K562 (cell line): ENCODE data around the gene ATXN10. TPM values are rescaled to one million over a fixed set of nuclear protein-coding genes. Genes with fewer than 3 reads are reported as not detected.

Experiments used
- ATAC-seq: fragments of 200-7000 bp; cut with Tn5 transposase; 3 replicates; pipeline ENCODE4 v1.9.1; 2020; ENCODE audit warnings: moderate library complexity
- BruUV-seq: library from RNA; stranded (reverse); fragments of 400-500 nt; replicated peaks from 2 replicates; lab custom pipeline; 2021; lab: Mats Ljungman, UMichigan
- CTCF ChIA-PET: fragments of 300-600 bp; formaldehyde crosslinking; extraction: SDS; loops from one replicate; lab custom pipeline; 2021; ENCODE audit warnings: low intra/inter-chr PET ratio; lab: Yijun Ruan, JAX
- POLR2A ChIA-PET: fragments of 300-600, 350-650 bp; sonication (Branson Sonifier 250); formaldehyde crosslinking; extraction: SDS; loops from one replicate; lab custom pipeline; 2021; ENCODE audit warnings: antibody characterized with exemption, inconsistent platforms; lab: Yijun Ruan, JAX
- DNase-seq, 4 experiments: peaks; one replicate each; pipeline versions ENCODE4 v3.0.0 to v3.0.0-alpha.2; 2011 to 2018; ENCODE audit warnings: low spot score in 3 of 4, mixed read lengths in 3 of 4; ENCODE audit errors: extremely low read depth in 1 of 4
- FAIRE-seq: peaks from 2 replicates; lab custom pipeline; 2011; peaks lifted over from hg19 to GRCh38; lab: Jason Lieb, UNC
- H2AFZ ChIP-seq: 2 replicates; pipeline ENCODE4 v1.6.0; 2011; ENCODE audit warnings: low read depth, low read length, control low read depth, inconsistent platforms
- H3K27ac ChIP-seq: fragments of 200-600 bp; 3 replicates; pipeline ENCODE4 v1.8.0; 2011; ENCODE audit warnings: low read depth, mild to moderate bottlenecking, control low read depth, inconsistent platforms, low read length, moderate library complexity, mixed read lengths; ENCODE audit errors: extremely low read depth
- H3K27me3 ChIP-seq, 2 experiments: fragments of 300-600 bp in 1 of 2; 2 replicates in 1 of 2; 3 replicates in 1 of 2; pipeline versions ENCODE4 v1.6.0 to v1.8.0; 2011; ENCODE audit warnings: inconsistent platforms in 2 of 2, low read length in 2 of 2, mild to moderate bottlenecking in 1 of 2, mixed read lengths in 1 of 2, moderate library complexity in 1 of 2; ENCODE audit not compliant: control insufficient read depth in 2 of 2, insufficient read depth in 2 of 2
- H3K36me3 ChIP-seq: fragments of 300-600 bp; 3 replicates; pipeline ENCODE4 v1.8.0; 2011; ENCODE audit warnings: mild to moderate bottlenecking, low read length, inconsistent platforms; ENCODE audit not compliant: control insufficient read depth, insufficient read depth
- H3K4me1 ChIP-seq, 2 experiments: fragments of 200-600 bp in 1 of 2; replicated peaks in 1 of 2; 2 replicates in 1 of 2; 3 replicates in 1 of 2; pipeline versions ENCODE4 v1.5.1 to v1.8.0; 2011; ENCODE audit warnings: inconsistent platforms in 2 of 2, low read length in 2 of 2, mild to moderate bottlenecking in 1 of 2, mixed read lengths in 1 of 2, moderate library complexity in 1 of 2; ENCODE audit not compliant: control insufficient read depth in 2 of 2, insufficient read depth in 2 of 2
- H3K4me2 ChIP-seq: 2 replicates; pipeline ENCODE4 v1.6.1; 2011; ENCODE audit warnings: low read length, control low read depth, inconsistent platforms, mixed read lengths; ENCODE audit not compliant: insufficient read depth
- H3K4me3 ChIP-seq: fragments of 200-600 bp; sonication (generic), shearing (Covaris generic); 2 replicates; pipeline ENCODE4 v1.5.1; 2016; ENCODE audit warnings: control low read depth, inconsistent platforms
- H3K79me2 ChIP-seq: fragments of 200-600 bp; 3 replicates; pipeline ENCODE4 v1.8.0; 2011; ENCODE audit warnings: low read length, inconsistent platforms; ENCODE audit not compliant: control insufficient read depth, insufficient read depth
- H3K9ac ChIP-seq, 2 experiments: 2 replicates each; pipeline versions ENCODE4 v1.6.0 to v1.6.1; 2011; ENCODE audit warnings: low read depth in 2 of 2, low read length in 2 of 2, control low read depth in 1 of 2, inconsistent platforms in 1 of 2, mild to moderate bottlenecking in 1 of 2, mixed read lengths in 1 of 2; ENCODE audit not compliant: insufficient read depth in 1 of 2
- H3K9me1 ChIP-seq: one replicate; pipeline ENCODE4 v1.6.0; 2011; ENCODE audit warnings: inconsistent platforms, mild to moderate bottlenecking, low read length, moderate library complexity; ENCODE audit not compliant: control insufficient read depth, insufficient read depth
- H3K9me3 ChIP-seq: replicated peaks from 2 replicates; pipeline ENCODE4 v1.5.1; 2011; ENCODE audit warnings: low read depth, low read length, inconsistent platforms; ENCODE audit not compliant: control insufficient read depth, insufficient read depth
- H4K20me1 ChIP-seq: replicated peaks from 2 replicates; pipeline ENCODE4 v1.6.1; 2011; ENCODE audit warnings: low read length, inconsistent platforms, mixed read lengths; ENCODE audit not compliant: control insufficient read depth, insufficient read depth
- ARID2 ChIP-seq: fragments of 450-650 bp; IDR thresholded peaks from 2 replicates; pipeline ENCODE4 v1.6.1; 2017; ENCODE audit warnings: antibody characterized with exemption, mild to moderate bottlenecking
- CEBPG ChIP-seq, 3 experiments: fragments of 200-800 bp in 1 of 3; sonication (Bioruptor generic) in 1 of 3; sonication (generic) in 1 of 3; formaldehyde crosslinking in 1 of 3; IDR thresholded peaks in 2 of 3; conservative IDR thresholded peaks in 1 of 3; 2 replicates each; pipeline versions ENCODE4 v1.6.1 to v1.8.0; 2016 to 2022; ENCODE audit warnings: missing compliant biosample characterization in 2 of 3, missing genetic modification characterization in 2 of 3, mild to moderate bottlenecking in 1 of 3, missing genetic modification reagents in 1 of 3
- FOXK1 ChIP-seq: sonication (generic); formaldehyde crosslinking; IDR thresholded peaks from 2 replicates; pipeline ENCODE4 v1.8.0; 2022; ENCODE audit warnings: missing genetic modification reagents, mild to moderate bottlenecking, borderline replicate concordance
- FUS ChIP-seq: fragments of 200-400 bp; formaldehyde crosslinking; optimal IDR thresholded peaks from 2 replicates; pipeline ENCODE3; 2017; ENCODE audit warnings: low read depth, low read length
- GATAD2B ChIP-seq: fragments of 450-650 bp; IDR thresholded peaks from 2 replicates; pipeline ENCODE4 v1.6.1; 2017; ENCODE audit warnings: mild to moderate bottlenecking, borderline replicate concordance
- HMG20A ChIP-seq: fragments of 450-650 bp; formaldehyde crosslinking; conservative IDR thresholded peaks from 2 replicates; pipeline ENCODE4 v1.4.0; 2020; ENCODE audit warnings: mild to moderate bottlenecking, mixed read lengths
- HOXB6 ChIP-seq: fragments of 250-450 bp; sonication (Bioruptor Pico); IDR thresholded peaks from 2 replicates; pipeline ENCODE4 v1.5.1; 2022; ENCODE audit warnings: mild to moderate bottlenecking, borderline replicate concordance
- HSF4 ChIP-seq: fragments of 250-450 bp; sonication (Bioruptor Pico); IDR thresholded peaks from 2 replicates; pipeline ENCODE4 v2.1.2; 2022; ENCODE audit warnings: mild to moderate bottlenecking, moderate library complexity, borderline replicate concordance
- MTA2 ChIP-seq: fragments of 450-650 bp; IDR thresholded peaks from 2 replicates; pipeline ENCODE4 v1.6.1; 2016; ENCODE audit warnings: low read depth
- RAD51 ChIP-seq: fragments of 450-650 bp; IDR thresholded peaks from 2 replicates; pipeline ENCODE4 v1.7.1; 2016; ENCODE audit warnings: low read depth, mild to moderate bottlenecking, borderline replicate concordance
- ZNF146 ChIP-seq: IDR thresholded peaks from one replicate; pipeline ENCODE4 v1.6.1; 2018; ENCODE audit warnings: missing compliant biosample characterization; ENCODE audit not compliant: unreplicated experiment
- ZNF24 ChIP-seq: fragments of 450-650 bp; IDR thresholded peaks from 2 replicates; pipeline ENCODE4 v1.6.1; 2016
- ZNF384 ChIP-seq: IDR thresholded peaks from 2 replicates; pipeline ENCODE4 v1.6.1; 2012; ENCODE audit warnings: low read depth, low read length, improper control_type of control experiment
- WGBS: fragments of 100-300 bp; shearing (Covaris generic); methylation state at CpG from one replicate; pipeline ENCODE4 v1.1.6; 2016; ENCODE audit warnings: low coverage, mixed read lengths; ENCODE audit not compliant: insufficient coverage; ENCODE audit errors: missing lambda C conversion rate; 5-methylcytosine and 5-hydroxymethylcytosine counted together
- in situ Hi-C: fragments of 300-500 bp; cut with MboI; formaldehyde crosslinking; loops from 4 replicates; pipeline ENCODE4 v1.15.0; 2018; ENCODE audit warnings: inconsistent platforms, mixed read lengths
- intact Hi-C: fragments of 100-400 bp; cut with micrococcal nuclease; formaldehyde crosslinking; loops from 2 replicates; pipeline ENCODE4 v1.14.2; 2022
- polyA plus RNA-seq, 8 experiments: library from polyadenylated mRNA; depleted of rRNA in 4 of 8; stranded (reverse) in 5 of 8; unstranded in 3 of 8; fragments of >200 nt; fragmentation: Nextera tagmentation in 2 of 8; fragmentation: Illumina TruSeq in 1 of 8; extraction: Ambion mirVana in 2 of 8; extraction: Trizol in 1 of 8; gene quantifications; 2 replicates each; pipeline versions ENCODE4 v1.2.1 to v1.2.3, GENCODE V29; 2011 to 2014; ENCODE audit warnings: inconsistent platforms in 1 of 8, missing spikeins in 1 of 8
- total RNA-seq, 7 experiments: library from RNA; depleted of rRNA in 6 of 7; stranded (reverse); fragments of >200 nt in 6 of 7; fragmentation: Illumina TruSeq in 2 of 7; extraction: Trizol in 2 of 7; gene quantifications; 2 replicates each; pipeline versions ENCODE4 v1.2.1 to v1.2.3, GENCODE V29; 2011 to 2021; ENCODE audit warnings: low replicate concordance in 1 of 7
- TF ChIP-seq, protein P1 (sequence below): fragments of 450-650 bp; IDR thresholded peaks from 2 replicates; pipeline ENCODE4 v1.6.1; 2016; ENCODE audit warnings: borderline replicate concordance
- TF ChIP-seq, protein P2 (sequence below): sonication (generic); formaldehyde crosslinking; IDR thresholded peaks from 2 replicates; pipeline ENCODE4 v1.8.0; 2022; ENCODE audit warnings: mild to moderate bottlenecking, low read depth, missing genetic modification reagents

Gene ATXN10
- total and polyA plus RNA-seq, 9 of the 15 experiments (the other 6 are each of a cell fraction or from before 2014, with no cell fraction given): 11.5 to 190 (median 33.6) TPM

DNA sequence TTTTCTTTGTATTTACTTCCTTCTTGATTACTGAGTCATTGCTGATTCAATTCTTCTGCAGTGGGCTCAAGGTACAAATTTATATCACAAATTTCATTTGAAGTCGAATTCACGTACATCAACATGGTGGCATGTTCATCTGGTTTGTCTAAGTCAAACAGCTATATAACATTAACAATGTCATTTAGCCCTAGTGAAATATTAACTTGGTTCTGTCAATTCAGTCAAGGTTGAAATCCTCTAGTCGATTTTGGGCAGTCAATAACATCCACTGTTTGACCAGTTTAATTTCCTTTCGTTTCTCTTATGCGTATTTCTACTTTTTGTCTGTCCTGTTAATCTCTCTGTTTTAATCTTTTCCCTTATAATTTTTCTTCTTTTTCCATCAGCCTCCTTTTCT lies 4.1 kb upstream of the ATXN10 start:
- Histone ChIP-seq H3K27me3 (peaks cover 0 to 2% of the 10 kb centered on the region in 2 experiments; a peak in 3 of 5 replicates), H3K27ac (no peak overlapping the region), H3K9me1 (no peaks in the 10 kb centered on the region), H3K4me3 (no peak overlapping the region), H3K79me2 (peaks cover 8% of the 10 kb centered on the region), H3K9ac (no peak overlapping the region), H4K20me1 (no peaks in the 10 kb centered on the region), H2AFZ (no peak overlapping the region), H3K36me3 (no peaks in the 10 kb centered on the region), H3K4me1 (peaks cover 0 to 15% of the 10 kb centered on the region in 2 experiments; a peak in 3 of 5 replicates), H3K4me2 (no peak overlapping the region), H3K9me3 (no peaks in the 10 kb centered on the region)
- WGBS: 35% methylated on average over 5 of the region's 5 CpGs
- DNase-seq (no peak), ATAC-seq (no peak), FAIRE-seq (no peak)
- intact Hi-C loops: no loop called here
- no TSS peak for BruUV-seq
- POLR2A ChIA-PET: no interaction called here
- in situ Hi-C loops: no loop called here
- CTCF ChIA-PET: no interaction called here
- TF ChIP-seq CEBPG (CRISPR knock-in tag; IDR thresholded peaks at IDR 0.05) (no peak), CEBPG (tag; conservative IDR thresholded peaks at IDR 0.05 in 1 of 2, IDR thresholded peaks at IDR 0.05 in 1 of 2) (no peak), HOXB6 (CRISPR knock-in tag) (no peak), HMG20A (CRISPR knock-in tag) (no peak), FOXK1 (CRISPR knock-in tag) (no peak), ZNF24 (no peak), ZNF384 (no peak), FUS (no peak), GATAD2B (no peak), ZNF146 (no peak), MTA2 (no peak), HSF4 (CRISPR knock-in tag) (no peak), RAD51 (no peak), ARID2 (no peak)
- TF ChIP-seq, protein P1, sequence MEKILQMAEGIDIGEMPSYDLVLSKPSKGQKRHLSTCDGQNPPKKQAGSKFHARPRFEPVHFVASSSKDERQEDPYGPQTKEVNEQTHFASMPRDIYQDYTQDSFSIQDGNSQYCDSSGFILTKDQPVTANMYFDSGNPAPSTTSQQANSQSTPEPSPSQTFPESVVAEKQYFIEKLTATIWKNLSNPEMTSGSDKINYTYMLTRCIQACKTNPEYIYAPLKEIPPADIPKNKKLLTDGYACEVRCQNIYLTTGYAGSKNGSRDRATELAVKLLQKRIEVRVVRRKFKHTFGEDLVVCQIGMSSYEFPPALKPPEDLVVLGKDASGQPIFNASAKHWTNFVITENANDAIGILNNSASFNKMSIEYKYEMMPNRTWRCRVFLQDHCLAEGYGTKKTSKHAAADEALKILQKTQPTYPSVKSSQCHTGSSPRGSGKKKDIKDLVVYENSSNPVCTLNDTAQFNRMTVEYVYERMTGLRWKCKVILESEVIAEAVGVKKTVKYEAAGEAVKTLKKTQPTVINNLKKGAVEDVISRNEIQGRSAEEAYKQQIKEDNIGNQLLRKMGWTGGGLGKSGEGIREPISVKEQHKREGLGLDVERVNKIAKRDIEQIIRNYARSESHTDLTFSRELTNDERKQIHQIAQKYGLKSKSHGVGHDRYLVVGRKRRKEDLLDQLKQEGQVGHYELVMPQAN: no peak
- TF ChIP-seq, protein P2, sequence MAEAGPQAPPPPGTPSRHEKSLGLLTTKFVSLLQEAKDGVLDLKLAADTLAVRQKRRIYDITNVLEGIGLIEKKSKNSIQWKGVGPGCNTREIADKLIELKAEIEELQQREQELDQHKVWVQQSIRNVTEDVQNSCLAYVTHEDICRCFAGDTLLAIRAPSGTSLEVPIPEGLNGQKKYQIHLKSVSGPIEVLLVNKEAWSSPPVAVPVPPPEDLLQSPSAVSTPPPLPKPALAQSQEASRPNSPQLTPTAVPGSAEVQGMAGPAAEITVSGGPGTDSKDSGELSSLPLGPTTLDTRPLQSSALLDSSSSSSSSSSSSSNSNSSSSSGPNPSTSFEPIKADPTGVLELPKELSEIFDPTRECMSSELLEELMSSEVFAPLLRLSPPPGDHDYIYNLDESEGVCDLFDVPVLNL (CRISPR knock-in tag): no peak
